Epithelial cell of proximal tubule (primary cell): ENCODE data around the gene MRPL27. TPM values are rescaled to one million over a fixed set of nuclear protein-coding genes. Genes with fewer than 3 reads are reported as not detected.

Source experiments
- DNase-seq: peaks from one replicate; pipeline ENCODE4 v3.0.0-alpha.2; 2011; ENCODE audit warnings: low read depth
- H3K4me3 ChIP-seq: 2 replicates; pipeline ENCODE4 v1.5.1; 2011; ENCODE audit warnings: low read depth, mild to moderate bottlenecking, low read length
- CTCF ChIP-seq: conservative IDR thresholded peaks from 2 replicates; pipeline ENCODE4 v1.5.1; 2012; ENCODE audit warnings: low read depth, mild to moderate bottlenecking, low read length
- total RNA-seq: library from RNA; depleted of rRNA; stranded (reverse); fragments of >200 nt; gene quantifications from 2 replicates; pipeline ENCODE4 v1.2.3, GENCODE V29; 2015

Gene MRPL27
- total RNA-seq, 1 donor from 2014 or later: 100 TPM

DNA sequence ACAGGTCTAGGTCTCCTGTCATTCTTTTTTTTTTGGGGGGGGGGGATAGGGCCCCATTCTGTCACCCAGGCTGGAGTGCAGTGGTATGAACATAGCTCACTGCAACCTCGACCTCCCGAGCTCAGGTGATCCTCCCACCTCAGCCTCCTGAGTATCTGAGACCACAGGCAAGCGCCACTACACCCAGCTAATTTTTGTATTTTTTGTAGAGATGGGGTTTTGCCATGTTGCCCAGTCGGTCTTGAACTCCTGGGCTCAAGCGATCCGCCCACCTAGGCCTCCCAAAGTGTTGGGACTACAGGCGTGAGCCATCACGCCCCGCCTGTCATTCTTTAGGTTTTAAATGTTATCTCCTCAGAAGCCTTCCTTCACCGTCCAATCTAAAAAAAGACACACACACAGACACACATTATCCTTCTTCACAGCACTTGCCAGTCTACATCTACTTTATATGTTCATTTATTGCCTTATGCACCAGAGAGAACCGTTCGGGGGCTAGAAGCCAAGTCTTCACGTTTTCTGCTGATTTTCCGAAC lies 694 bp downstream of the MRPL27 start:
- no peak for TF ChIP-seq CTCF
- peak overlapping the region; percentile 89 for H3K4me3 ChIP-seq
- DNase-seq: no peak

GRCh38 chr17:50371526-50371925 lies 1.5 kb downstream of the MRPL27 start:
- H3K4me3 ChIP-seq: peak overlapping the region; percentile 89
- DNase-seq: no peak

DNA sequence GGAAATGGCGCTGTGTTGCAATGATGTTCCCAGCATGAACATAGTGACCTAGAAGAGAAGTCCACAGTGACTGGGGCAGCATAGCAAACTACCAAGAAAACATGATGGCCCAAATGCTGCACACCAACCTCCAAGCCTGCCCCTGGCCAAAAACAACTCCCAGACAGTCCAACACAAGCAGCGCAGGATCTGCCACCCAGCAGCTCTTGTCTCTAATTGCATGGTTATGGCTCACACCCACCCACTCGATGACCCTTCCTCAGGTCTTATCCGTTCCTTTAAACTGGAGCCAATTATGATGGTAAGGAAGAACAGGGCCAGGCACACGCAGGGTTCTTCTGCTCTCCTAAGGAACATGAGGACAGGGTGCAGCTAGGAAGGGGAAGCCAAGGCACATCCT lies 2.9 kb downstream of the MRPL27 start:
- no peak for DNase-seq
- no peak for TF ChIP-seq CTCF
- no peak overlapping the region for H3K4me3 ChIP-seq

More at GRCh38 chr17:50371526-50371925, 1.5 kb downstream of the MRPL27 start:
- no peak for TF ChIP-seq CTCF

GRCh38 chr17:50367401-50367800 lies 5.6 kb downstream of the MRPL27 start:
- no peak for TF ChIP-seq CTCF
- no peak for DNase-seq
- no peak overlapping the region for H3K4me3 ChIP-seq

DNA sequence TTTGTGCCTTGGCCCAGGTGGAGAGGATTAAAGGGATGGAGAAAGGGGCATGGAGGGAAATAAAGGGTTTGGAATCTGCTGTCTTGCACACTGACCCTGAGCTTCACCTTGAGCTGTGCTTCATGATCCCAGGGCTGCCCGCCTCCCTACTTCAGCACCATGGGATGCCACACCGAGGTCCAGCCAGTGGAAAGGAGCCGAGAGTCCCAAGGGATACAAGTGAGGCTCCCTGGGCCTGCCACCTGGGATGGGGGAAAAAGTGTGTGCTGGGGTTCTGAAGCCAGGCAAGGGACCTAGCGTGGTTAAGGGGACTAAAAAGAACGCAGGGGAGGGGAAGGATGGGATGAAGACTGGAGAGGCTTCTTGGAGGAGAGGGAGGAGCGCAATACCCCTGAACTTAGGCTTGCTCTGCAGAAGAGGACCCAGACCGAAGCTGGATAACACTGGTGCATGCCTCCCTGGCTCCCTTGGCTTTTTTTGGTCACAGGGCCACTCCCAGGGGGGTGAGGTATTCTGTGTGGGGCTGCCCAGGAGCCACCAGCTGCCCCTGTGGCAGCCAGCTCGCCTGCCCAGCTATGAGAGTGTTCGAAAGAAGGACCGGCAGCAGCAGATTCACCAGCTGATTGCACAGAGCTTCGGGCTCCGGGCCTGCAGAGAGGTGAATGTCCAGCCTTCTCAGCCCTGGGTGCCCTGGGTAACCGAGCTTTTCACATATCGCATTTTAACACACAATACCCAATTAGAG lies 7.2 kb downstream of the MRPL27 start:
- TF ChIP-seq CTCF: no peak
- no peak overlapping the region for H3K4me3 ChIP-seq
- DNase-seq: no peak

DNA sequence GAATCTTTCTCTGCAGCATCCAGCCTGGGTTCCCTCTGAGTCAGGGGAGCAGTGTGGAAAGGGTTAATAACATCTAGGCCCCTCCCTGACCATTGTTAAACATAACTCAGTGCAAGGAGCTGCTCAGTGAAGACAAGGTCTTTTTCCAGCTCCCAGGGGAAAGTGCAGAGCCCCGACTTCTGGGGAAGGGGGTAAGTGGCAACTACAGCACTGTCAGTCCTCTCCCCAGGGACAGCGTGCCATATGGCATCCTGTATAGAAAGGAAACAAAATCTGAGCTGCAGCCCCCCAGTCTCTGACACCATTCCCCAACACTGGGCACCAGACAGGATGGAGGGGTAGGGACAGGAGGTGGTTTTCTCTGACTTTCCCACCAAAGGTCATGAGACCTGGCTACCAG lies 7.8 kb downstream of the MRPL27 start:
- no peak for DNase-seq
- H3K4me3 ChIP-seq: no peak overlapping the region
- no peak for TF ChIP-seq CTCF

- no peak for TF ChIP-seq CTCF
- no peak overlapping the region for H3K4me3 ChIP-seq
- no peak for DNase-seq
These were observed 8.3 kb downstream of the MRPL27 start for GRCh38 chr17:50364715-50365114.
